ENCODE measurements around the gene QKI.

QKI gene

GRCh38 chr6:163454425-163454824 is 39.9 kb downstream of the QKI start:
- H2AFZ ChIP-seq (ENCODE audit: low read depth, low read length): no peak overlapping the region
- no peak overlapping the region for H3K27ac ChIP-seq (ENCODE audit: low read length)
- no peak overlapping the region for H3K4me2 ChIP-seq (ENCODE audit: insufficient read depth, low read length)
- ATAC-seq (ENCODE audit: insufficient read depth, low read depth): no peak
- no peak for DNase-seq
- no peak overlapping the region for H3K9ac ChIP-seq (ENCODE audit: low read depth, low read length)
- TF ChIP-seq CTCF (IDR thresholded peaks at IDR 0.05; ENCODE audit: borderline replicate concordance, extremely low read depth, low read length, poor library complexity, severe bottlenecking): no peak
- TF ChIP-seq EZH2 (IDR thresholded peaks at IDR 0.05; ENCODE audit: borderline replicate concordance, low read depth, low read length, severe bottlenecking): no peak
- no peak overlapping the region for H3K4me3 ChIP-seq (ENCODE audit: low read depth in 1 of 2, low read length in 2 of 2)
- H3K9me3 ChIP-seq (ENCODE audit: insufficient read depth, low read length, severe bottlenecking): no peaks in the 10 kb centered on the region
- no peaks in the 10 kb centered on the region for H3K36me3 ChIP-seq (ENCODE audit: insufficient read depth, low read length)
- peaks cover 7% of the 10 kb centered on the region for H3K4me1 ChIP-seq (ENCODE audit: insufficient read depth, low read length)
- H3K79me2 ChIP-seq (ENCODE audit: insufficient read depth, low read length): peaks cover 63% of the 10 kb centered on the region
- no peaks in the 10 kb centered on the region for H3K27me3 ChIP-seq (ENCODE audit: insufficient read depth, low read length, poor library complexity)
- H4K20me1 ChIP-seq (ENCODE audit: insufficient read depth, low read length): peaks cover 3% of the 10 kb centered on the region; the same call in 1 of the 2 replicates

GRCh38 chr6:163455552-163455951 is 41.0 kb downstream of the QKI start:
- H3K4me1 ChIP-seq (ENCODE audit: insufficient read depth, low read length): peaks cover 15% of the 10 kb centered on the region

GRCh38 chr6:163457637-163458561 is 43.4 kb downstream of the QKI start:
- H3K4me3 ChIP-seq (ENCODE audit: low read depth in 1 of 2, low read length in 2 of 2): no peak overlapping the region
- no peak overlapping the region for H3K27ac ChIP-seq (ENCODE audit: low read length)
- TF ChIP-seq CTCF (IDR thresholded peaks at IDR 0.05; ENCODE audit: borderline replicate concordance, extremely low read depth, low read length, poor library complexity, severe bottlenecking): no peak
- no peak for TF ChIP-seq EZH2 (IDR thresholded peaks at IDR 0.05; ENCODE audit: borderline replicate concordance, low read depth, low read length, severe bottlenecking)
- no peaks in the 10 kb centered on the region; the same call in 1 of the 2 replicates for H4K20me1 ChIP-seq (ENCODE audit: insufficient read depth, low read length)
- H3K79me2 ChIP-seq (ENCODE audit: insufficient read depth, low read length): peaks cover 59% of the 10 kb centered on the region
- no peaks in the 10 kb centered on the region for H3K9me3 ChIP-seq (ENCODE audit: insufficient read depth, low read length, severe bottlenecking)
- DNase-seq (no peak), ATAC-seq (ENCODE audit: insufficient read depth, low read depth) (no peak)
- peaks cover 23% of the 10 kb centered on the region for H3K4me1 ChIP-seq (ENCODE audit: insufficient read depth, low read length)
- H3K4me2 ChIP-seq (ENCODE audit: insufficient read depth, low read length): no peak overlapping the region
- H2AFZ ChIP-seq (ENCODE audit: low read depth, low read length): no peak overlapping the region
- H3K36me3 ChIP-seq (ENCODE audit: insufficient read depth, low read length): no peaks in the 10 kb centered on the region
- no peak overlapping the region for H3K9ac ChIP-seq (ENCODE audit: low read depth, low read length)
- H3K27me3 ChIP-seq (ENCODE audit: insufficient read depth, low read length, poor library complexity): no peaks in the 10 kb centered on the region

More at GRCh38 chr6:163455552-163455951, 41.0 kb downstream of the QKI start:
- TF ChIP-seq EZH2 (IDR thresholded peaks at IDR 0.05; ENCODE audit: borderline replicate concordance, low read depth, low read length, severe bottlenecking): no peak
- TF ChIP-seq CTCF (IDR thresholded peaks at IDR 0.05; ENCODE audit: borderline replicate concordance, extremely low read depth, low read length, poor library complexity, severe bottlenecking): no peak
- no peak for ATAC-seq (ENCODE audit: insufficient read depth, low read depth)
- Histone ChIP-seq H2AFZ (ENCODE audit: low read depth, low read length) (no peak overlapping the region), H3K4me2 (ENCODE audit: insufficient read depth, low read length) (no peak overlapping the region), H3K4me3 (ENCODE audit: low read depth in 1 of 2, low read length in 2 of 2) (no peak overlapping the region), H3K9ac (ENCODE audit: low read depth, low read length) (no peak overlapping the region), H3K79me2 (ENCODE audit: insufficient read depth, low read length) (peaks cover 63% of the 10 kb centered on the region), H4K20me1 (ENCODE audit: insufficient read depth, low read length) (peaks cover 3% of the 10 kb centered on the region; the same call in 1 of the 2 replicates), H3K27ac (ENCODE audit: low read length) (no peak overlapping the region), H3K27me3 (ENCODE audit: insufficient read depth, low read length, poor library complexity) (no peaks in the 10 kb centered on the region), H3K9me3 (ENCODE audit: insufficient read depth, low read length, severe bottlenecking) (no peaks in the 10 kb centered on the region), H3K36me3 (ENCODE audit: insufficient read depth, low read length) (no peaks in the 10 kb centered on the region)
- DNase-seq: no peak

Data from DND-41 (cell line).